ENCODE results near the gene PCSK4. TPM values are rescaled to one million over a fixed set of nuclear protein-coding genes. Genes with fewer than 3 reads are reported as not detected.

PCSK4 gene
- total RNA-seq, 1 experiment from 2014 or later, result 6.4 TPM

DNA sequence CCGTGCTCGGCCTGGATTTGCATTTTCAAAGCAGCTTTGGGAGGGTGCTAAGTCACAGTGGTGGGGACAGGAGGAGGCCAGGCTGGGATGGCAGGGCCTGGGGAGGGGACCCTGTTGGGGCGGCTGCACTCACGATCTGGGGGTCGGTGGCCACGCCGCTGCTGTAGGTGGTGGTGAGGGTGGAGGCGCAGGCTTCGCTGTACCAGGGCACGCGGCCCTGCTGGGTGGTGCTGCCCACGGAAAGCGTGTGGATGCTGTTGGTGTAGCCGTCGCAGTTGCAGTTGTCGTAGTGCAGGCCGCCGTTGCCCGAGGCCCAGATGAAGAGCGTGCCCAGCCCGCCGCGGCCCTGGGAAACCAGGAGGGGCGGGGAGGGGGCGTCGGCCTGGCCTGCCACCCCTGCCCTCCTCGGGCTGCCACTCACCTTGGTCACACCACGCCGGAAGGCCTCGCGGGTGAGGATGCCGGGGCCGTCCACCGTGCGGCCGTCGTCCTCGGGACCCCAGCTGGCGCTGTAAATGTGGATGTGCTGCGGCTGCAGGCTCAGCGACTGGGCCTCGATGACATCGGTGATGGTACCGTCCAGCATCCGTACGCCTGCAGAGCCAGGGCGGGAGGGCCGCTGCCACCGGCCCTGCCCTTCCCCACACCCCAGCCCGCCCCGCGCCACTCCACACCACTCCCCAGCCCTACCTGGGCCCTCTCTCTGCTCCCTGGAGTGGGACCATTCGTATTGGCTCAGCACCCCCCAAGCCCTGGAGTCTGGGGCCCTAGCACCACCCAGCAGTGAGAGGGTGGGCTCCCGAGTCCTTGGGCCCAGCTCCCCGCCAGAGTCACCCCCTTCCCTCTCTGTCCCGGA is 3.2 kb downstream of the PCSK4 start:
- Histone ChIP-seq H3K9me3 (no peaks in the 10 kb centered on the region), H3K4me3 (ENCODE audit: low read depth, low read length) (no peak overlapping the region), H3K27me3 (replicated peaks; ENCODE audit: control insufficient read depth, insufficient read depth, low read length) (no peaks in the 10 kb centered on the region), H3K4me1 (peaks cover 12% of the 10 kb centered on the region), H3K36me3 (ENCODE audit: control insufficient read depth, insufficient read depth, low read length) (no peaks in the 10 kb centered on the region)
- Mint-ChIP-seq H3K4me3 (ENCODE audit: unreplicated experiment) (no peak overlapping the region), H3K9me3 (ENCODE audit: unreplicated experiment) (no peaks in the 10 kb centered on the region), H3K27ac (ENCODE audit: unreplicated experiment) (no peak overlapping the region), H3K4me1 (ENCODE audit: low read depth, unreplicated experiment) (peaks cover 4% of the 10 kb centered on the region), H3K27me3 (ENCODE audit: insufficient read depth, unreplicated experiment) (no peaks in the 10 kb centered on the region), H3K36me3 (ENCODE audit: insufficient read depth, unreplicated experiment) (peaks cover 18% of the 10 kb centered on the region)
- no TSS peak for BruUV-seq (replicated peaks)
- intact Hi-C loops (cut with micrococcal nuclease; ENCODE audit: unreplicated experiment), result no loop called here
- TF ChIP-seq, protein P1, sequence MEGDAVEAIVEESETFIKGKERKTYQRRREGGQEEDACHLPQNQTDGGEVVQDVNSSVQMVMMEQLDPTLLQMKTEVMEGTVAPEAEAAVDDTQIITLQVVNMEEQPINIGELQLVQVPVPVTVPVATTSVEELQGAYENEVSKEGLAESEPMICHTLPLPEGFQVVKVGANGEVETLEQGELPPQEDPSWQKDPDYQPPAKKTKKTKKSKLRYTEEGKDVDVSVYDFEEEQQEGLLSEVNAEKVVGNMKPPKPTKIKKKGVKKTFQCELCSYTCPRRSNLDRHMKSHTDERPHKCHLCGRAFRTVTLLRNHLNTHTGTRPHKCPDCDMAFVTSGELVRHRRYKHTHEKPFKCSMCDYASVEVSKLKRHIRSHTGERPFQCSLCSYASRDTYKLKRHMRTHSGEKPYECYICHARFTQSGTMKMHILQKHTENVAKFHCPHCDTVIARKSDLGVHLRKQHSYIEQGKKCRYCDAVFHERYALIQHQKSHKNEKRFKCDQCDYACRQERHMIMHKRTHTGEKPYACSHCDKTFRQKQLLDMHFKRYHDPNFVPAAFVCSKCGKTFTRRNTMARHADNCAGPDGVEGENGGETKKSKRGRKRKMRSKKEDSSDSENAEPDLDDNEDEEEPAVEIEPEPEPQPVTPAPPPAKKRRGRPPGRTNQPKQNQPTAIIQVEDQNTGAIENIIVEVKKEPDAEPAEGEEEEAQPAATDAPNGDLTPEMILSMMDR (IDR thresholded peaks at IDR 0.05; ENCODE audit: insufficient read depth in 1 of 2, low read depth in 1 of 2, low read length in 1 of 2, severe bottlenecking in 1 of 2, unreplicated experiment in 1 of 2), result no peak
- ChIA-PET CTCF (no interaction called here), POLR2A (no interaction called here)
- no peak for DNase-seq

DNA sequence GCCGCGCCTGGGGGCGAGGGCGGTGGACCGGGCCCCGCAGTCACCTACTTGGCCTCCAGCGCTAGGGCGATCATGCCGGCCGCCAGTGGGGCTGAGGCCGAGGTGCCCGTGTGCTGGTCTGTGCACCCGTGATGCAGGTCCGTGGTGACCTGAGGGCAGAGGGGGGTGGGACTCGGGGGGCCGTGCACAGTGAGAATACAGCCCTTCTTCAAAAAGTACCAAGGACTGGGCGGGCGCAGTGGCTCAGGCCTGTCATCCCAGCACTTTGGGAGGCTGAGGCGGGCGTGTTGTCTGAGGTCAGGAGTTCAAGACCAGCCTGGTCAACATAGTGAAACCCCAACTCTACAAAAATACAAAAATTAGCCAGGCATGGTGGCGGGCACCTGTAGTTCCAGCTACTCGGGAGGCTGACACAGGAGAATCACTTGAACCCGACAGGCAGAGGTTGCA is 6.1 kb downstream of the PCSK4 start:
- Mint-ChIP-seq H3K36me3 (ENCODE audit: insufficient read depth, unreplicated experiment) (peaks cover 10% of the 10 kb centered on the region), H3K4me3 (ENCODE audit: unreplicated experiment) (no peak overlapping the region), H3K4me1 (ENCODE audit: low read depth, unreplicated experiment) (no peaks in the 10 kb centered on the region), H3K27ac (ENCODE audit: unreplicated experiment) (no peak overlapping the region), H3K9me3 (ENCODE audit: unreplicated experiment) (no peaks in the 10 kb centered on the region), H3K27me3 (ENCODE audit: insufficient read depth, unreplicated experiment) (no peaks in the 10 kb centered on the region)
- DNase-seq, result no peak
- no peak overlapping the region for H3K4me3 ChIP-seq (ENCODE audit: low read depth, low read length)
- TF ChIP-seq, protein P1 (IDR thresholded peaks at IDR 0.05; ENCODE audit: insufficient read depth in 1 of 2, low read depth in 1 of 2, low read length in 1 of 2, severe bottlenecking in 1 of 2, unreplicated experiment in 1 of 2), result no peak
- no peaks in the 10 kb centered on the region for H3K27me3 ChIP-seq (replicated peaks; ENCODE audit: control insufficient read depth, insufficient read depth, low read length)
- ChIA-PET CTCF (no interaction called here), POLR2A (no interaction called here)
- BruUV-seq (replicated peaks), result no TSS peak
- H3K9me3 ChIP-seq, result no peaks in the 10 kb centered on the region
- intact Hi-C loops (cut with micrococcal nuclease; ENCODE audit: unreplicated experiment), result no loop called here
- no peaks in the 10 kb centered on the region for H3K36me3 ChIP-seq (ENCODE audit: control insufficient read depth, insufficient read depth, low read length)
- H3K4me1 ChIP-seq, result no peaks in the 10 kb centered on the region

DNA sequence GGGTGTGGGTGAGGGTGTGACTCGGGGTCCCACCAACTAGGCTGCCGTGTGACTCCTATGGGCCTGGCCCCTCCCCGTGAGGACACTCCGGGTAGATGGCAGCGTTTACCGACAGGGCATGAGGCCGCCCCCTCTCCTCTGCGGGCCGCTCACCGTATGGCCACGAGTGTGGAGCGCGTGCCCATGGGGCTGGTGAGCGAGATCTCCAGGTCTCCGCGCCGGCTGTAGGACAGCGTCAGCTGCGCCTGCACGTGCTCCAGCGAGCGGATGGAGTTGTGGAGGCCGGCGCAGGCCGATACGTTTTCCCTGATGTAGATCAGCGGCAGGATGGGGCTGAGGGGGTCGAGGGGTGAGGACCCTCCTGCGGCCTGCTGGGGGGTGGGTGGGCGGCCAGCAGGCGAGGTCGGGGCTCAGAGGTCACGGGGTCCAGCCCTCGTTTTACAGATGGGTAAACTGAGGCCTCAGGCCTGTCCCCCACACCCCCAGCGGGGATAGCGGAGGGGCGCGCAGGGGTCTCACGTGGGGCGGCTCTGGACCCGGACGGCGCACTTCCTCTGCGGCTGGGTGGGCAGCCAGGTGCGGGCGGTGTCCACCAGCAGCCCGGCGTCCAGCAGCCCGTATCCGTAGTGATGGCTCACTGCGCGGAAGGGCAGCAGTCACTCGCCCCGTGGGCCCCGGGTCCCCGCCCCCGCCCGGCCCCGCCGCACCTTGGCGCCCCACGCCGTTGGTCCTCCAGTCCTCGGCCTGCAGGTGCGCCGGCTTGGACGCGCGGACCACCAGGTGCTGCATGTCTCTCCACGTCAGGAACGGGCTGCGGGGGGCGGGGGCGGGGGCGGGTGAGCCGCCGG is 6.8 kb downstream of the PCSK4 start:
- no peak overlapping the region for H3K4me3 Mint-ChIP-seq (ENCODE audit: unreplicated experiment)
- H3K27me3 ChIP-seq (replicated peaks; ENCODE audit: control insufficient read depth, insufficient read depth, low read length), result no peaks in the 10 kb centered on the region
- no peak overlapping the region for H3K4me3 ChIP-seq (ENCODE audit: low read depth, low read length)
- TF ChIP-seq, protein P1 (IDR thresholded peaks at IDR 0.05; ENCODE audit: insufficient read depth in 1 of 2, low read depth in 1 of 2, low read length in 1 of 2, severe bottlenecking in 1 of 2, unreplicated experiment in 1 of 2), result no peak
- H3K27ac Mint-ChIP-seq (ENCODE audit: unreplicated experiment), result no peak overlapping the region
- DNase-seq, result no peak
- H3K36me3 Mint-ChIP-seq (ENCODE audit: insufficient read depth, unreplicated experiment), result peaks cover 14% of the 10 kb centered on the region
- no peaks in the 10 kb centered on the region for H3K4me1 ChIP-seq
- H3K27me3 Mint-ChIP-seq (ENCODE audit: insufficient read depth, unreplicated experiment), result no peaks in the 10 kb centered on the region
- BruUV-seq (replicated peaks), result no TSS peak
- intact Hi-C loops (cut with micrococcal nuclease; ENCODE audit: unreplicated experiment), result no loop called here
- no peaks in the 10 kb centered on the region for H3K9me3 ChIP-seq
- ChIA-PET CTCF (no interaction called here), POLR2A (no interaction called here)
- H3K4me1 Mint-ChIP-seq (ENCODE audit: low read depth, unreplicated experiment), result no peaks in the 10 kb centered on the region
- no peaks in the 10 kb centered on the region for H3K9me3 Mint-ChIP-seq (ENCODE audit: unreplicated experiment)
- H3K36me3 ChIP-seq (ENCODE audit: control insufficient read depth, insufficient read depth, low read length), result no peaks in the 10 kb centered on the region
